Endothelial cell of umbilical vein (primary cell): ENCODE results near the gene DNM2. TPM values are rescaled to one million over a fixed set of nuclear protein-coding genes. Genes with fewer than 3 reads are reported as not detected.

Experiments
- BruUV-seq: library from RNA; stranded (reverse); fragments of 400-500 nt; replicated peaks from 2 replicates; lab custom pipeline; 2021; lab: Mats Ljungman, UMichigan
- CTCF ChIA-PET: fragments of 300-600, 350-600 bp; sonication (Branson Sonifier 250); formaldehyde crosslinking; loops from one replicate; lab custom pipeline; 2021; ENCODE audit warnings: antibody characterized with exemption, inconsistent platforms; lab: Charles Lee
- POLR2A ChIA-PET: fragments of 300-600, 350-600 bp; sonication (Branson Sonifier 250); formaldehyde crosslinking; loops from one replicate; lab custom pipeline; 2021; ENCODE audit warnings: antibody characterized with exemption, inconsistent platforms; lab: Charles Lee
- DNase-seq: peaks from one replicate; pipeline ENCODE4 v3.0.0-alpha.2; 2011; ENCODE audit warnings: low read depth, low spot score
- FAIRE-seq: peaks from 2 replicates; lab custom pipeline; 2011; peaks lifted over from hg19 to GRCh38; lab: Jason Lieb, UNC
- H2AFZ ChIP-seq: 2 replicates; pipeline ENCODE4 v1.6.0; 2012; ENCODE audit warnings: low read depth, low read length, control low read depth, inconsistent platforms
- H3K27ac ChIP-seq: 2 replicates; pipeline ENCODE4 v1.5.1; 2011; ENCODE audit warnings: low read depth, mild to moderate bottlenecking, control low read depth, low read length, moderate library complexity; ENCODE audit not compliant: insufficient read depth
- H3K27me3 ChIP-seq, 2 experiments: 2 replicates each; pipeline versions ENCODE4 v1.6.0 to v1.6.1; 2011; ENCODE audit warnings: low read length in 2 of 2, mixed read lengths in 1 of 2; ENCODE audit not compliant: control insufficient read depth in 2 of 2, insufficient read depth in 2 of 2
- H3K36me3 ChIP-seq, 2 experiments: 2 replicates in 1 of 2; 3 replicates in 1 of 2; pipeline ENCODE4 v1.5.1; 2011; ENCODE audit warnings: low read length in 2 of 2, mild to moderate bottlenecking in 1 of 2, moderate library complexity in 1 of 2; ENCODE audit not compliant: control insufficient read depth in 2 of 2, insufficient read depth in 2 of 2; ENCODE audit errors: extremely low read depth in 1 of 2
- H3K4me1 ChIP-seq: 3 replicates; pipeline ENCODE4 v1.5.1; 2011; ENCODE audit warnings: mild to moderate bottlenecking, low read length; ENCODE audit not compliant: control insufficient read depth, insufficient read depth; ENCODE audit errors: extremely low read depth
- H3K4me2 ChIP-seq: 2 replicates; pipeline ENCODE4 v1.6.1; 2011; ENCODE audit warnings: low read length, control low read depth, mixed read lengths; ENCODE audit not compliant: insufficient read depth
- H3K4me3 ChIP-seq, 3 experiments: fragments of 200-600 bp in 1 of 3; sonication (generic), shearing (Covaris generic) in 1 of 3; replicated peaks in 1 of 3; 2 replicates each; pipeline ENCODE4 v1.5.1; 2011 to 2016; ENCODE audit warnings: control low read depth in 3 of 3, low read length in 3 of 3, mild to moderate bottlenecking in 2 of 3, inconsistent platforms in 1 of 3, low read depth in 1 of 3, moderate library complexity in 1 of 3; ENCODE audit not compliant: insufficient read depth in 1 of 3
- H3K79me2 ChIP-seq: 2 replicates; pipeline ENCODE4 v1.6.0; 2012; ENCODE audit warnings: low read length, inconsistent platforms; ENCODE audit not compliant: control insufficient read depth, insufficient read depth
- H3K9ac ChIP-seq: replicated peaks from 2 replicates; pipeline ENCODE3; 2011; ENCODE audit warnings: low read length, control low read depth; ENCODE audit not compliant: insufficient read depth; ENCODE audit errors: extremely low read depth
- H3K9me1 ChIP-seq: replicated peaks from 3 replicates; pipeline ENCODE4 v1.6.0; 2011; ENCODE audit warnings: mild to moderate bottlenecking, low read length; ENCODE audit not compliant: control insufficient read depth, insufficient read depth; ENCODE audit errors: extremely low read depth
- H3K9me3 ChIP-seq: replicated peaks from 2 replicates; pipeline ENCODE4 v1.5.1; 2012; ENCODE audit warnings: low read length, inconsistent platforms; ENCODE audit not compliant: control insufficient read depth, insufficient read depth
- H4K20me1 ChIP-seq: replicated peaks from 2 replicates; pipeline ENCODE3; 2011; ENCODE audit warnings: mild to moderate bottlenecking, low read length; ENCODE audit not compliant: control insufficient read depth, insufficient read depth; ENCODE audit errors: extremely low read depth
- EZH2 ChIP-seq: IDR thresholded peaks from 2 replicates; pipeline ENCODE4 v1.6.1; 2012; ENCODE audit warnings: borderline replicate concordance, low read depth, mild to moderate bottlenecking, moderate library complexity, low read length, inconsistent platforms; ENCODE audit not compliant: severe bottlenecking
- GATA2 ChIP-seq: IDR thresholded peaks from 2 replicates; pipeline ENCODE4 v1.7.0; 2011; ENCODE audit warnings: low read depth, mild to moderate bottlenecking, moderate library complexity, mixed read lengths, low read length; ENCODE audit not compliant: insufficient read length, insufficient read depth
- JUN ChIP-seq: IDR thresholded peaks from 2 replicates; pipeline ENCODE4 v1.6.1; 2011; ENCODE audit warnings: borderline replicate concordance, low read depth; ENCODE audit not compliant: insufficient read length, insufficient read depth
- MYC ChIP-seq: IDR thresholded peaks from one replicate; pipeline ENCODE4 v1.6.1; 2011; ENCODE audit warnings: mild to moderate bottlenecking, low read depth, low read length
- POLR2A ChIP-seq: IDR thresholded peaks from 2 replicates; pipeline ENCODE4 v1.6.1; 2012; ENCODE audit warnings: low read depth, mild to moderate bottlenecking, control low read depth, low read length
- POLR2AphosphoS5 ChIP-seq: IDR thresholded peaks from 2 replicates; pipeline ENCODE4 v1.6.1; 2012; ENCODE audit warnings: low read depth, mild to moderate bottlenecking, control low read depth, low read length, moderate library complexity; ENCODE audit not compliant: insufficient read depth
- dilution Hi-C: fragments of 300-500 bp; cut with MboI; formaldehyde crosslinking; loops from one replicate; pipeline ENCODE4 v1.15.0; 2019; ENCODE audit warnings: low sequenced_read_pairs; ENCODE audit not compliant: extremely low pct_ligation_motif_present
- intact Hi-C: fragments of 100-400 bp; cut with micrococcal nuclease; formaldehyde crosslinking; loops from one replicate; pipeline ENCODE4 v1.10.0; 2022
- polyA plus RNA-seq, 4 experiments: library from polyadenylated mRNA; depleted of rRNA in 3 of 4; stranded (reverse) in 3 of 4; unstranded in 1 of 4; fragments of >200 nt; gene quantifications; 2 replicates each; pipeline versions ENCODE4 v1.2.1 to v1.2.3, GENCODE V29; 2011 to 2012; ENCODE audit warnings: missing spikeins in 1 of 4
- total RNA-seq: library from RNA; stranded (reverse); gene quantifications from 2 replicates; pipeline ENCODE4 v1.2.3, GENCODE V29; 2021
- TF ChIP-seq, protein P1 (sequence below), 2 donors: IDR thresholded peaks; 1 replicate in 1 of 2; 2 replicates in 1 of 2; pipeline ENCODE4 v1.5.1; 2011; ENCODE audit warnings: low read length in 2 of 2, mild to moderate bottlenecking in 2 of 2, moderate library complexity in 2 of 2, control low read depth in 1 of 2, inconsistent platforms in 1 of 2, low read depth in 1 of 2; ENCODE audit not compliant: insufficient read depth in 1 of 2; ENCODE audit errors: extremely low read depth in 1 of 2

The DNM2 gene
- total and polyA plus RNA-seq, 2 donors (not counting 3 experiments of a cell fraction or from before 2014, with no cell fraction given): 81.8 to 175 TPM

DNA sequence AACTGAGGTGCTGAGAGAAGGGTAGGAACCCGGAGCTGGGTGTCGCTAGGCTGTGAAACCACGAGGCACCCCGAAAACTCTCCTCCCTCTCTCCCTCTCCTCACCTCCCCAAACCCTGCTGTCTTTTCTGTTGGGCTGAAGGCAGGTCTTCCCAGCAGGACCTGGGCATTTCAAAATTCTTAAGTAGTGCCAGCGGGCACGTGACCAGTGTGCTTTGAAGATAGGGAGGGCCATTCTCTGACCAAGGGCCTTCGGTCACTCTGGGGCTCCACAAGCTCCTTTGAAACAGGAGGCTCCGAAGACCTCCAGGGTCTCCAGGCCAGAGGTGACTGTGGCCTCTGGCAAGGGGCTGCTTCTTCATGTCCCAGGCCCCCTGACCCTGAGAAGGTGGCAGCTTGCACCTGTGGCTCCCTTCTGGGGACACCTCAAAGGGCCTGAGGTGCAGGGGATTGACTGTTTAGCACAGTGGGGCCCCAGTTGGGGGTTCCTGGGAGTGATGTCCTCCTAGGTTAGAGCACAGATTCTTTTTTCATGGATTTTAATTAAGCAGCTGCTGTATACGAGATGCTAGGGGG, 48.3 kb downstream of the DNM2 start:
- Histone ChIP-seq H3K27me3 (no peaks in the 10 kb centered on the region), H4K20me1 (no peaks in the 10 kb centered on the region), H3K4me2 (no peak overlapping the region), H3K27ac (no peak overlapping the region), H3K4me1 (peaks cover 3% of the 10 kb centered on the region), H3K36me3 (peaks cover 0 to 2% of the 10 kb centered on the region in 2 experiments), H3K79me2 (peaks cover 35% of the 10 kb centered on the region), H3K9me3 (no peaks in the 10 kb centered on the region), H3K9ac (no peak overlapping the region), H3K4me3 (no peak overlapping the region), H3K9me1 (no peaks in the 10 kb centered on the region), H2AFZ (no peak overlapping the region)
- no TSS peak for BruUV-seq
- no peak for FAIRE-seq
- ChIA-PET CTCF (interaction anchor here (1.1 to 1.8 kb wide), 6 partner anchors 15 to 225 kb away, joined by 3 to 8 read pairs (median 3); partner anchors contain the start of gene DNM2), POLR2A (no interaction called here)
- TF ChIP-seq JUN: no peak
- TF ChIP-seq, protein P1, sequence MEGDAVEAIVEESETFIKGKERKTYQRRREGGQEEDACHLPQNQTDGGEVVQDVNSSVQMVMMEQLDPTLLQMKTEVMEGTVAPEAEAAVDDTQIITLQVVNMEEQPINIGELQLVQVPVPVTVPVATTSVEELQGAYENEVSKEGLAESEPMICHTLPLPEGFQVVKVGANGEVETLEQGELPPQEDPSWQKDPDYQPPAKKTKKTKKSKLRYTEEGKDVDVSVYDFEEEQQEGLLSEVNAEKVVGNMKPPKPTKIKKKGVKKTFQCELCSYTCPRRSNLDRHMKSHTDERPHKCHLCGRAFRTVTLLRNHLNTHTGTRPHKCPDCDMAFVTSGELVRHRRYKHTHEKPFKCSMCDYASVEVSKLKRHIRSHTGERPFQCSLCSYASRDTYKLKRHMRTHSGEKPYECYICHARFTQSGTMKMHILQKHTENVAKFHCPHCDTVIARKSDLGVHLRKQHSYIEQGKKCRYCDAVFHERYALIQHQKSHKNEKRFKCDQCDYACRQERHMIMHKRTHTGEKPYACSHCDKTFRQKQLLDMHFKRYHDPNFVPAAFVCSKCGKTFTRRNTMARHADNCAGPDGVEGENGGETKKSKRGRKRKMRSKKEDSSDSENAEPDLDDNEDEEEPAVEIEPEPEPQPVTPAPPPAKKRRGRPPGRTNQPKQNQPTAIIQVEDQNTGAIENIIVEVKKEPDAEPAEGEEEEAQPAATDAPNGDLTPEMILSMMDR (IDR thresholded peaks at IDR 0.05; ENCODE audit: extremely low read depth in 1 of 2, insufficient read depth in 1 of 2, low read depth in 1 of 2, low read length in 2 of 2): no peak
- no peak for TF ChIP-seq MYC
- TF ChIP-seq POLR2AphosphoS5: no peak
- TF ChIP-seq GATA2: no peak
- TF ChIP-seq POLR2A: no peak
- TF ChIP-seq EZH2: no peak
- intact Hi-C loops: no loop called here
- no peak for DNase-seq
- dilution Hi-C loops: no loop called here
